K562 (cell line): Measurements from ENCODE around the gene ZNF302.

Source experiments
- JUN ChIP-seq, 2 experiments: sonication (generic) in 1 of 2; formaldehyde crosslinking in 1 of 2; IDR thresholded peaks; 2 replicates each; pipeline versions ENCODE4 v1.6.1 to v1.8.0; 2012 to 2022; ENCODE audit warnings: borderline replicate concordance in 2 of 2, mild to moderate bottlenecking in 2 of 2, improper control_type of control experiment in 1 of 2, low read depth in 1 of 2, low read length in 1 of 2, missing genetic modification reagents in 1 of 2
- MXD1 ChIP-seq: fragments of 250-450 bp; sonication (Bioruptor Pico); IDR thresholded peaks from 2 replicates; pipeline ENCODE4 v1.8.0; 2021; ENCODE audit warnings: borderline replicate concordance, mild to moderate bottlenecking, moderate library complexity; ENCODE audit not compliant: poor library complexity, severe bottlenecking
- POLR2A ChIP-seq: fragments of 450-650 bp; conservative IDR thresholded peaks from 2 replicates; pipeline ENCODE4 v1.6.1; 2016
- RBM39 ChIP-seq: fragments of 200-400 bp; formaldehyde crosslinking; optimal IDR thresholded peaks from 2 replicates; pipeline ENCODE3; 2018; ENCODE audit warnings: low read depth, low read length
- RCOR1 ChIP-seq, 2 experiments: IDR thresholded peaks; 2 replicates each; pipeline ENCODE4 v1.6.1; 2012; ENCODE audit warnings: low read depth in 2 of 2, low read length in 2 of 2, borderline replicate concordance in 1 of 2, improper control_type of control experiment in 1 of 2
- SAFB2 ChIP-seq: fragments of 200-400 bp; formaldehyde crosslinking; IDR thresholded peaks from 2 replicates; pipeline ENCODE4 v1.6.1; 2018; ENCODE audit warnings: borderline replicate concordance, low read length, low read depth, moderate library complexity; ENCODE audit not compliant: severe bottlenecking
- ZNF146 ChIP-seq: IDR thresholded peaks from one replicate; pipeline ENCODE4 v1.6.1; 2018; ENCODE audit warnings: missing compliant biosample characterization; ENCODE audit not compliant: unreplicated experiment
- ZNF184 ChIP-seq: sonication (generic); formaldehyde crosslinking; IDR thresholded peaks from 2 replicates; pipeline ENCODE4 v1.5.0; 2020; ENCODE audit warnings: missing genetic modification reagents
- ZNF212 ChIP-seq: fragments of 450-650 bp; formaldehyde crosslinking; IDR thresholded peaks from 2 replicates; pipeline ENCODE4 v1.4.0; 2020; ENCODE audit warnings: mild to moderate bottlenecking

GRCh38 chr19:34722353-34722752 lies 44.9 kb downstream of the ZNF302 start:
- TF ChIP-seq RCOR1 (IDR thresholded peaks at IDR 0.05; ENCODE audit: borderline replicate concordance in 1 of 2, low read depth in 2 of 2, low read length in 2 of 2): no peak
- TF ChIP-seq MXD1 (CRISPR knock-in tag): no peak
- TF ChIP-seq ZNF212: no peak
- TF ChIP-seq ZNF184 (CRISPR knock-in tag): no peak
- TF ChIP-seq JUN (IDR thresholded peaks at IDR 0.05; ENCODE audit: borderline replicate concordance, low read depth, low read length): no peak
- no peak for TF ChIP-seq JUN (CRISPR knock-in tag; IDR thresholded peaks at IDR 0.05; ENCODE audit: borderline replicate concordance)
- no peak for TF ChIP-seq ZNF146
- TF ChIP-seq SAFB2: no peak
- TF ChIP-seq POLR2A: no peak
- TF ChIP-seq RBM39: no peak
